NCI-H2227 (cell line): ENCODE data around the gene TLCD3B.

ENCODE experiments used
- DNase-seq: peaks from one replicate; lab custom pipeline; 2025; ENCODE audit not compliant: unreplicated experiment; lab: John Stamatoyannopoulos, UW

Gene TLCD3B

GRCh38 chr16:29975134-29975538 is 55.9 kb downstream of the TLCD3B start:
- no peak for DNase-seq
